HG02571 (cell line): Measurements from ENCODE around the gene SNCB.
"Not testable (repeated sequence)": the region's sequence is repeated elsewhere in the genome, so short reads cannot be mapped to it uniquely, and the experiment has no call there.

Experiments used
- ATAC-seq: cut with Tn5 transposase; IDR thresholded peaks from one replicate; pipeline ENCODE4 v1.9.1; 2021; ENCODE audit warnings: mild to moderate bottlenecking, moderate library complexity; ENCODE audit not compliant: unreplicated experiment

Gene SNCB

GRCh38 chr5:176606032-176606431 lies 24.3 kb downstream of the SNCB start:
- no peak for ATAC-seq

- no peak for ATAC-seq
These were observed 27.2 kb downstream of the SNCB start for GRCh38 chr5:176603091-176603490.

DNA sequence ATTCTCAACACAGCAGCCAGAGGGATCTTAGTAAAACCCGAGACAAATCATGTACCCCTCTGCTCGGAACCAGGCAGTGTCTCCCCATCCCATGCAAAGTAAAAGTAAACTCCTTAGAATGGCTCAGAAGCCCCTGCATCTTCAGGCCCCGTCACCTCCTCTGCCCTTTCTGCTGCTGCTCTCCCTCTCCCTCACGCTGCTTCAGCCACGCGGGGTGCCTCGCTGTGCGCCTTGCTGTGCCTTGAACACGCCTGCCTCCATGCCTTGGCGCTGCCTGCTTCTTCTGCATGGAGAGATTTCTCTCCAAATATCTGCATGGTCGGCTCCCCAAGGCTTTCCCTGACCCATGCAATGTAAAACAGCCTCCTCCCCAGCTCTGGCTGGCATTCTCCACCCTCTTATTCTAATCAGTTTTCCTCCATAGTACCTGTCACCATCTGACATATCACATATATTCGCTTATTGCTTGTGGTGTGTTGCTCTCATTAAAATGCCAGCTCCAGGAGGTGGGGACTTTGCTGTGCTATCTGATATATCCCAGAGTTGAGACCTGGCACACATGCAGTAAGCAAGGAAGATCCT lies 28.3 kb downstream of the SNCB start:
- no peak for ATAC-seq

DNA sequence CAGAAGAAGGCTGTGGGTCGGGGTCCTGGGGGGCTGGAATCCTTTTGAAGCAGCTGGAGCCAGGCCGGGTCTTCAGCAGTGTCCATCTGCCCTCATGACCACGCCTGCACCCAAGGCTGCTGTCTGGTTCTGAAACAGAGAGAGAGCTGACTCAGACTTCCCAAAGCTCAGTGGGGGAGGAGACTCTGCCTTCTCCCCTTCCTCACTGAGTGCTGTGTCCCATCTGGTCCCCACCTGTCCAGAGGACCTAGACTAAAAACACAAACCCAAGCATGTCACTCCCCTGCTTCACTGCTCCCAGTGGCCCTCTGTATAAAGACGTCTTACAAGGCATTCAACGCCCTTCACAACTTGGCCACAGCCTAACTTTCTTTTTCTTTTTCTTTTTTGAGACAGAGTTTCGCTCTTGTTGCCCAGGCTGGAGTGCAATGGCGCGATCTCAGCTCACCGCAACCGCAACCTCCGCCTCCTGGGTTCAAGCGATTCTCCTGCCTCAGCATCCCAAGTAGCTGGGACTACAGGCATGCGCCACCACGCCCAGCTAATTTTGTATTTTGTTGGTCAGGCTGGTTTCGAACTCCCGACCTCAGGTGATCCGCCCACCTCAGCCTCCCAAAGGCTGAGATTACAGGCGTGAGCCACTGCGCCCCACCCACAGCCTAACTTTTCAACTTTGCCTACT lies 30.4 kb downstream of the SNCB start:
- ATAC-seq: not testable (repeated sequence)

- ATAC-seq: no peak
These were observed 32.6 kb downstream of the SNCB start for GRCh38 chr5:176597417-176598389.

DNA sequence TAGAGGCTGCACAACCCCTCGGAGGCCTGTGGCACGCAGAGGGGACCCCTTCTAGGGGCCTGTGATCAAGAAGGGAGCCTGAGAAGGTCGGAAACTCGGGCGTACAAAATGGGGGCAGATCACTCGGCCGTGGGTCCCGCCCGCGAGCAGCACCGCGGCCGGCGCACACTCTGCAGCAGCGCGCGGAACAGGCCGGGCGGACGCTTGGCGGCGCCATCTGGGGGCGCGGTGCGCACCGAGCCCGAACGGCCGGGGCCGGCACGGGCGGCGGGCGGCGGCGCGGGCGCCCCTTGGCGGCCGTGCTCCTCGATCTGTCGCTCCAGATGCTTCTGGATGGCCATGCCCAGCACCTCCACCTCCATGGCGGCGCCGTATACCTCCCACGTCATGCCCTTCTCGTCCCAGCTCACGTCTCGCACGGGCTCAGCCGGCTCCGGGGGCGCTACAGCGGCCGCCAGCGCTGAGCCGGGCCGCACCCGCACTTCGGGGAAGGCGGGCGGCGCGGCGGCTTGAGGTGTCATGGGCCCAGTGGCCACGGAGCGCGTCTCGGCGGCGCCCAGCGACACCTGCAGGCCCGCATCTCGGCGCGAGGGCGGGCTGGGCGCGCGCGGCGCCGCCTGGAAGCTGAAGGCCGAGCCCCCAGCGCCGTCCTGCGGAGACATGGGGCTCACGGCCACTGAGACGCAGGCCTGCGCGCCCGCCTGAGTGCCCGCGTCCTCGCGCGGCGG lies 33.5 kb downstream of the SNCB start:
- peak; percentile 65 for ATAC-seq

DNA sequence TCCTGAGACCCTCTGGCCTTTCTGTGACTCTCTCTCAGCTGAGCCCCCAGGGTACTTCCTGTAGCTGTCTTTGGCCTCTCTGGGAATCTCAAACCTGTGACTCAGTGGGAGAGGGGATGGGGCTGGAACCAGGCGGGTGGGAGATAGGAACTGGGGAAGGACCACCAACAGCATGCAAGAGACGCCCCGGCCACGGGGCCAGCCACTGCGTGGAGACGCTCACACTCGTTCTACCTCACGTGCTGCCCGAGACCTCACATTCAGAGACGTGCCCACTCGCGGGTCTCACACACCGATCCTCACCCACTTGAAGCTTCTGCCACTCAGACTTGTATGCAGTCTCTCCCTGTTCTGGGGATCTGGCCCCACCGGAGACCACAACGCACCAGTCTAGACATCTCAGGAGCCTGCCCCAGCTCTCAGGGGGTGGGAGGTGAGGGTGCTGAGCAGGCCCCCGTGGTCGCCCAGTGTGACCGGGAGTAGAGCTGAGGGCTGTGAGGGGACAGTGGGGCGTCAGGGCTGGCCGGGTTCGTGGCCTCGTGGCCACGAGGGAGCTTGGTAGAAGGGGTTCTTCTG lies 34.2 kb downstream of the SNCB start:
- ATAC-seq: no peak

GRCh38 chr5:176595386-176595943 lies 34.9 kb downstream of the SNCB start:
- no peak for ATAC-seq

DNA sequence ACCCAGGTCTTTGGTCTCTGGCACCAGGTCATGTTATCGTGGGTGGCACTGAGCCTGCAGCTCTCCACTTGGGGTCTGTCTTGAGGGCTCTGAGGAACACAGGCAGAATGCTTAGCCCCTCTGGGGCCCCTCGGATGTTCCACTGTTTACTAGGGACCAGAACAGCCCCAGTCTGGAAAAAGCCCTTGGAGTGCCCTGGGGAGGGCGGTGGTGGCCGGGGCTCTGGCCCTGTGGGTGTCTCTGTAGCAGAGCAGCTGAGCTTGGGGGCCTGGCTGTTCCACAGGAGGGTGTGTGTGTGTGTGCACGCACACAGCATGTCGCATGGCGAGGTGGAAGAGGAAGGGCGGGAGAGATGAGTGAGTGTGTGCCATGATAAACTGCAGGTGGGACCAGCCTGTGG lies 35.8 kb downstream of the SNCB start:
- no peak for ATAC-seq

- no peak for ATAC-seq
These were observed 37.0 kb downstream of the SNCB start for GRCh38 chr5:176593273-176593869.

DNA sequence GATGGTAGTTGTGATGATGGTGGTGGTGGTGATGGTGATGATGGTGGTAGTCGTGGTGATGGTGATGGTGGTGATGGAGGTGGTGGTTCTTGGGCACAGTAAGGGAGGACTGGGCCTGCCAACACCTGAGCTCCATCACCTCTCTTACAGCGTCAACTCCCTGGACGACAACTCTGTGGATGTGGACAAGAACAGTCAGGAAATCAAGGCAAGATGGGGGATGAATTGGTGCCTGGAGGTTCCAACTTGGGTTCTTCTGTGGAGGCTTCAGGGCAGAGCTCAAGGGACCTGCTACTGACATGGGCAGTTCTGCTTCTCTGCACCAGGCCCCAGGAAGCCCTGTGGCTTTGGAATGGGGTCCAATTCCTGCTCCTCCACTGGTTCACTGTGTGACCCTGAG lies 37.8 kb downstream of the SNCB start:
- ATAC-seq: no peak

DNA sequence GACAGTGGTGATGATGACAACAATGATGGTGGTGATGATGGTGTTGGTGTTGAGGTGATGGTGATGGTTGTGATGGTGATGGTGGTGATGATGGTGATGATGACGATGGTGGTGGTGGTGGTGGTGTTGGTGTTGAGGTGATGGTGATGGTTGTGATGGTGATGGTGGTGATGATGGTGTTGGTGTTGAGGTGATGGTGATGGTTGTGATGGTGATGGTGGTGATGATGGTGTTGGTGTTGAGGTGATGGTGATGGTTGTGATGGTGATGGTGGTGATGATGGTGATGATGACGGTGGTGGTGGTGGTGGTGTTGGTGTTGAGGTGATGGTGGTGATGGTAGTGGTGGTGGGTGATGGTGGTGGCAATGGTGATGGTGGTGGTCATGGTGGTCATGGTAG lies 38.7 kb downstream of the SNCB start:
- not testable (repeated sequence) for ATAC-seq

DNA sequence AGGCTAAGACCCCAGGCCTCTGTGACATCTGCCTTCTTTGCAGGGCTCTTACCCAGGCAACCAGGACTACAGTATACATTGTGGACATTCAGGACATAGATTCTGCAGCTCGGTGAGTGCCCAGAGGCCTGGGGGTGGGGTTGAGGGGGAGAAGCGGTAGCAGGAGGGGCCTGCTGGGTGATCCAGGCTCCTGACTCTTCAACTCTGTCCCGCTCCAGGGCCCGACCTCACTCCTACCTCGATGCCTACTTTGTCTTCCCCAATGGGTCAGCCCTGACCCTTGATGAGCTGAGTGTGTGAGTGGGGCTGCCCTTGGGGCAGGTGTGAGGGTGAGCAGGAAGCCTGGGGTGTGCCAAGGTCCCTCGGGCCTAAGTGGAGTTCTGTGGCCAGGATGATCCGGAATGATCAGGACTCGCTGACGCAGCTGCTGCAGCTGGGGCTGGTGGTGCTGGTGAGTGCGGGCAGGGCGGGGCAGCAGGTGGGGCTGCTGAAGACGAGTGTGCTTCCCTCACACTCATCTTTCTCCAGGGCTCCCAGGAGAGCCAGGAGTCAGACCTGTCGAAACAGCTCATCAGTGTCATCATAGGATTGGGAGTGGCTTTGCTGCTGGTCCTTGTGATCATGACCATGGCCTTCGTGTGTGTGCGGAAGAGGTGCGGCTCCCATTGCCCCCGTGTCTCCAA lies 40.2 kb downstream of the SNCB start:
- ATAC-seq: no peak

DNA sequence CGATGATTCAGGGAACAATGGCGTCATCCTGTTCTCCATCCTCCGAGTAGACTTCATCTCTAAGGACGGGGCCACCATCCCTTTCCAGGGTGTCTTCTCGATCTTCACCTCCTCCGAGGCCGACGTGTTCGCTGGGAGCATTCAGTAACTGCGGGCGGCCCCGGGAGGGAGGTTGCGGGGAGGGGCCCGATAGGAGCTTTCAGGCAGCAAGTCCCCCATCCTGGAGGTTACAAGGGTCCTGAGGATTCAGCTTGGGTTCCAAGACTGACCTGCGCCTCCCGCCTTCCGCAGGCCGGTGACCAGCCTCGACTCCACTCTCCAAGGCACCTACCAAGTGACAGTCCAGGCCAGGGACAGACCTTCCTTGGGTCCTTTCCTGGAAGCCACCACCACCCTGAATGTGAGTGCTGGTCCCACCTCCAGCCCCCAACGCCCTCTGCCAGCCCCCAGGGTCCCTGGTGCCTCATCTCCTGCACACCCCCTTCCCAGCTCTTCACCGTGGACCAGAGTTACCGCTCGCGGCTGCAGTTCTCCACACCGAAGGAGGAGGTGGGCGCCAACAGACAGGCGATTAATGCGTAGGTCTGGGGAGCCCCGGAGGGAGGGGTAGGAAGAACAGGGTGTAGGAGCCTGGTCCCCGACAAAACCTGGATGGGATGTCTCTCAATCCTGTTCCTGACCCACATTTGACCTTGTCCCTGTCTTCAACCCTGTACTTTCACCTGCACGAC lies 41.1 kb downstream of the SNCB start:
- ATAC-seq: no peak

- ATAC-seq: no peak
These were observed 42.0 kb downstream of the SNCB start for GRCh38 chr5:176588297-176588696.

- no peak for ATAC-seq
These were observed 42.9 kb downstream of the SNCB start for GRCh38 chr5:176587398-176587797.

DNA sequence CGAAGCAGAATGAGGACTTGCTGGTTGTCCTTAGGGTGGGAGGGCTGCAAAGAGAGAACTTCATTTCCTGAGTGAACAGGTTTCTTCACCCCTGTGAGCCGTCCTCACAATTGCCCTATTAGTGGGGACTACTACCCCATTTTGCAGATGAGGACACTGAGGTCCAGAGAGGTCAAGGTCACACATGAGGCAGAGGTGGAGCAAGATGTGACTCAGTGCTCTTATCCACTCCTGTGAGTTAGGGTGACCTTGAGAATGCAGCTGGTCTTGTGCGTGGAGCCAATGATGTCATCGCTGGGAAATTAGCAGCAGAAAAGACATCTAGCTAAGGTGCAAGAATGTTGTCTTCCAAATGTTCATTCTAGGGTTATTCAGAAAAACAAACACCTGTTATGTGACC lies 47.3 kb downstream of the SNCB start:
- no peak for ATAC-seq

DNA sequence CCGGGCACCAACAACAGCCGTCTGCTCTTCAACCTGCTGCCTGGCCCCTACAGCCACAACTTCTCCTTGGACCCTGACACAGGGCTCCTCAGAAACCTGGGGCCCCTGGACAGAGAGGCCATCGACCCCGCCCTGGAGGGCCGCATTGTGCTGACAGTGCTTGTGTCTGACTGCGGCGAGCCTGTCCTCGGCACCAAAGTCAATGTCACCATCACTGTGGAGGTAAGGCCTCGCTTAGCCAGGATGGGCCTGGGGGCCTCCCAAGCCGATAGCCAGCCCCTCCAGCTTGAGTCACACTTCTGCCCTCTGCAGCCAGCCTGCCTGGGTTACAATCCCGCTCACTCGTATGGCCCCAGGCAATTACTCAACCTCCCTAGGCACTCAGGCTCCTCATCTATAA lies 49.0 kb downstream of the SNCB start:
- ATAC-seq: no peak

DNA sequence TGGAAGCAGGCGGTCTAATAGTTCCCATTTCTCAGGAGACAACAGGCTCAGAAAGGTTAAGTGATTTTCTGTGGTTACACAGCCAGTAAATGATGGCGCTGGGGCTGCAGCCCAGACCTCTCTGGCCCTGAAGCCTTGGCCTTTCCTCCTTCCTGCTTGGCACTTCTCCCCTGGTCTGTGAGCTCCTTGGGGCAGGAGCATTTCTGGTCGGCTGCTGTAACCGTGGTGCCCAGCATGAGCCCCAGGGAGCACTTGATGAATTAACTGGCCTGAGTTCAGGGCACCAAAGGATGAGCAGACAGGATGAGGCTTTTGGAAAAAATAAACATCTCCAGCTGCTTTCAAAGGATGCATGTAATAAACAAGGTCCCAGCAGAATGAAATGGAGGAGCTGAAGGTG lies 51.0 kb downstream of the SNCB start:
- ATAC-seq: no peak
